ENCODE data around the gene MYL4. TPM values are rescaled to one million over a fixed set of nuclear protein-coding genes. Genes with fewer than 3 reads are reported as not detected.
"Not testable (repeated sequence)": the region's sequence is repeated elsewhere in the genome, so short reads cannot be mapped to it uniquely, and the experiment has no call there.

MYL4 gene
- total RNA-seq, 4 donors from 2014 or later = not detected

DNA sequence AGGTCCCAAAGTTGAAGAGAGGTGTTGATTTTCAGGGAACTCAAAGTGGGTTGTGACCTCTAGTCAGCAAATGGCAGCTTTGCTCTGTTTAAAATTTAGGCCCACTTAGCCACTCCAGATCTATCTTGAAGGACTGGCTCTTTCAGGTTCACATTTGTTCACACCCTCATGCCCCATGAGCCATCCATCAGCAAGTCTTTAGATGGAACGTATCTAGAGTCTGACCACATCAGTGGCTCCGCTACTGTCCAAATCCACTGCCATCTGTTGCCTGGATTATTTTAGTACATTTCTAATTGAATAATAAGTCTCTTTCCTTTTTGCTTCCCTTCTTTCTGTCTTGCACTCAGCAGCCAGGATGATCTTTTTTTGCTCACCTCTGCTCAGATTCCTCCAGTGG is 55.0 kb downstream of the MYL4 start:
- peaks cover 0 to 14% (median 14%) of the 10 kb centered on the region in 3 donors for H3K4me1 ChIP-seq
- intact Hi-C loops (cut with DNase I) = no loop called here
- H3K27me3 ChIP-seq = peaks cover 0 to 5% (median 0%) of the 10 kb centered on the region in 4 donors
- TF ChIP-seq, protein P1, sequence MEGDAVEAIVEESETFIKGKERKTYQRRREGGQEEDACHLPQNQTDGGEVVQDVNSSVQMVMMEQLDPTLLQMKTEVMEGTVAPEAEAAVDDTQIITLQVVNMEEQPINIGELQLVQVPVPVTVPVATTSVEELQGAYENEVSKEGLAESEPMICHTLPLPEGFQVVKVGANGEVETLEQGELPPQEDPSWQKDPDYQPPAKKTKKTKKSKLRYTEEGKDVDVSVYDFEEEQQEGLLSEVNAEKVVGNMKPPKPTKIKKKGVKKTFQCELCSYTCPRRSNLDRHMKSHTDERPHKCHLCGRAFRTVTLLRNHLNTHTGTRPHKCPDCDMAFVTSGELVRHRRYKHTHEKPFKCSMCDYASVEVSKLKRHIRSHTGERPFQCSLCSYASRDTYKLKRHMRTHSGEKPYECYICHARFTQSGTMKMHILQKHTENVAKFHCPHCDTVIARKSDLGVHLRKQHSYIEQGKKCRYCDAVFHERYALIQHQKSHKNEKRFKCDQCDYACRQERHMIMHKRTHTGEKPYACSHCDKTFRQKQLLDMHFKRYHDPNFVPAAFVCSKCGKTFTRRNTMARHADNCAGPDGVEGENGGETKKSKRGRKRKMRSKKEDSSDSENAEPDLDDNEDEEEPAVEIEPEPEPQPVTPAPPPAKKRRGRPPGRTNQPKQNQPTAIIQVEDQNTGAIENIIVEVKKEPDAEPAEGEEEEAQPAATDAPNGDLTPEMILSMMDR (IDR thresholded peaks at IDR 0.05) = no peak
- TF ChIP-seq POLR2A (IDR thresholded peaks at IDR 0.05) = no peak
- no peak overlapping the region for H3K27ac ChIP-seq
- 89 to 96% methylated on average over 2 of the region's 2 CpGs for WGBS, 2 donors
- no peak overlapping the region for H3K4me3 ChIP-seq
- no peaks in the 10 kb centered on the region for H3K9me3 ChIP-seq
- no peaks in the 10 kb centered on the region for H3K36me3 ChIP-seq
- DNase-seq = no peak

DNA sequence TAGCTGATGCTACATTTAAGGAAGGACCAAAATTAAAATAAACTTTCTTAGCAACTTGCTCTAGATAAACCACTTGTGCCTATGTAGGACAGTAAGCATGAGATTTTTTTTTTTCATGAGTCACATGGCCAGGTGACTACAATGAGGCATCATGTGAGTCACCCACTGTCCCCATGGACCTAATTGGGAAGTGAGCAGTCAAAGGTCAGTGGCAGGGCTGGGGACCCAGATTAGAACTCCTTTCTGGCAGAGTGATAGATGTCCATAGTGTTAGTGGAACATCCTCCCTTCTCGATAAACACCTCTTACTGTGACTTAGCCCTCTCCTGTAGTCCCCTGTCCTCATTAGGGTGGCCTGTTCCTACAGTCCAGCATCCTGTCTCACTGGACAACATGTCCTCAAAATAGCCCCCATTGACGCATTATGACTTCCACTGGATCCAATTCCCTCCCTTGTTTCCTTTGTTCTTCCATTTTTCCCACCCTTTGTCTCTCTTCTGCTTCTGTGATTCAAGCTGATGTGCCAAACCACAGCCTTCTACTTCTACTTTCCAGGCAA is 56.9 kb downstream of the MYL4 start:
- WGBS, 2 donors = 65 to 88% methylated on average over 2 of the region's 2 CpGs
- Histone ChIP-seq H3K27me3 (peaks cover 0 to 5% (median 0%) of the 10 kb centered on the region in 4 donors), H3K27ac (peak overlapping the region in 1 of 4 donors; percentile 42), H3K4me3 (no peak overlapping the region), H3K36me3 (no peaks in the 10 kb centered on the region), H3K9me3 (no peaks in the 10 kb centered on the region), H3K4me1 (peaks cover 0 to 14% (median 14%) of the 10 kb centered on the region in 3 donors)
- intact Hi-C loops (cut with DNase I) = no loop called here
- TF ChIP-seq POLR2A (IDR thresholded peaks at IDR 0.05) = no peak
- TF ChIP-seq, protein P1 (IDR thresholded peaks at IDR 0.05) = no peak
- no peak for DNase-seq

DNA sequence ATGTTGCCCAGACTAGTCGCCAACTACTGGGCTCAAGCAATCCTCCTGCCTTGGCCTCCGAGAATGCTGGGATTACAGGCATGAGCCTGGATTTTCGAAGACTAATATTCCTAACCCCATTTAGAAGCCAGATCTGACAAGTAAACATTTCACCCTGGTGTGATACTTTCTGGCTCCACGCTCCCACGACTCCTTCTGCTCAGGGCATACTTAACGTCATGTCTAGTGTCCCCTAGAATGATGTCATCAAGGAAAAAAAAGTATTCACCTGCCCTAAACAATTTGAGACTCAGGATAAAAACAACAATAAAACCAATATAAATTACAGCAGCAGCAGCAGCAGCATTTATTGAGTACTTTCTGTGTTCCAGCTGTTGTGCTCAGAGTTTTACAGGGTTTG is 57.6 kb downstream of the MYL4 start:
- H3K4me3 ChIP-seq = no peak overlapping the region
- TF ChIP-seq, protein P1 (IDR thresholded peaks at IDR 0.05) = no peak
- no peak for TF ChIP-seq POLR2A (IDR thresholded peaks at IDR 0.05)
- no peak for DNase-seq
- H3K27ac ChIP-seq = peak overlapping the region in 1 of 4 donors; percentile 22
- no peaks in the 10 kb centered on the region for H3K9me3 ChIP-seq
- 72 to 75% methylated on average over 6 of the region's 6 CpGs for WGBS, 2 donors
- no peaks in the 10 kb centered on the region for H3K36me3 ChIP-seq
- peaks cover 0 to 14% (median 14%) of the 10 kb centered on the region in 3 donors for H3K4me1 ChIP-seq
- intact Hi-C loops (cut with DNase I) = no loop called here
- peaks cover 0 to 5% (median 0%) of the 10 kb centered on the region in 4 donors for H3K27me3 ChIP-seq

DNA sequence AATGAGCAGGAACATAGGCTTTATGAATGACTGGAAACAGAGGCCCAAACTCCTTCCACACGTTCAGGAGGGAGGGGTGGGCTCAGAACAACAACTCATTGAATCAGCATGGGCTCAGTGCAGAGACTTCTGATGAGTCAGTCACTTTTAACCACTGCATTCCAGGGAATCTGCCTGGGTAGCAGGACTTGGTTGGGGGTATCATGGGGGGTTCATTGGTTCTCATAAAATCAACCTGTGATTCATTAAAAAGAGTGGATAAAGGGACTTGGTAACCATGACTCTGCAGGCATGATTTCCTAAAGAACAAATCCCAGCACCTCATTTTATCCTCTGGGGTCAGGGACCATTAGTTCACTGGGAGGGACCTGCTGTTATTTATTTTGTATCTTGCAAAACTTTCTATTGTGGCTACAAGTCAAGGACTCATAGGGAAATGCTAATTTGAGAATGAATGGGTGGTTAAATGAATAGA is 58.2 kb downstream of the MYL4 start:
- H3K36me3 ChIP-seq = no peaks in the 10 kb centered on the region
- intact Hi-C loops (cut with DNase I) = no loop called here
- peaks cover 0 to under 1% (median 0%) of the 10 kb centered on the region in 4 donors for H3K27me3 ChIP-seq
- H3K27ac ChIP-seq = peak overlapping the region in 1 of 4 donors; percentile 22
- WGBS, 2 donors = 36% methylated on average over 1 of the region's 1 CpG; no CpG with 5 or more reads in 1 of the 2 donors
- TF ChIP-seq, protein P1 (IDR thresholded peaks at IDR 0.05) = no peak
- TF ChIP-seq POLR2A (IDR thresholded peaks at IDR 0.05) = no peak
- DNase-seq = no peak
- no peaks in the 10 kb centered on the region for H3K9me3 ChIP-seq
- H3K4me1 ChIP-seq = peaks cover 0 to 14% (median 14%) of the 10 kb centered on the region in 3 donors
- H3K4me3 ChIP-seq = no peak overlapping the region

DNA sequence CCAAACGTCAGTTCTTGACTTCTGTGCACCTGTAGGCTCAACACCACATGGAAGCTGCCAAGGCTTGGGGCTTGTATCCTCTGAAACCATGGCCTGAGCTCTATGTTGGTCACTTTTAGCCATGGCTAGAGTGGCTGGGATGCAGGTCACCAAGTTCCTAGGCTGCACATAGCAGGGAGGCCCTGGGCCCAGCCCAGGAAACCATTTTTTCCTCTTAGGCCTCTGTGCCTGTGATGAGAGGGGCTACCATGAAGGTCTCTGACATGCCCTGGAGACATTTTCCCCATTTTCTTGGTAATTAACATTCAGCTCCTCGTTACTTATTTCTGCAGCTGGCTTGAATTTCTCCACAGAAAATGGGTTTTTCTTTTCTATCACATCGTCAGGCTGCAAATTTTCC is 59.8 kb downstream of the MYL4 start:
- intact Hi-C loops (cut with DNase I); H3K27ac ChIP-seq; H3K36me3 ChIP-seq; H3K27me3 ChIP-seq; DNase-seq; H3K9me3 ChIP-seq; H3K4me3 ChIP-seq: not testable (repeated sequence)
- peaks cover 0 to 14% (median 14%) of the 10 kb centered on the region in 3 donors for H3K4me1 ChIP-seq
- 62 to 74% methylated on average over 2 to 3 of the region's 3 CpGs for WGBS, 2 donors

DNA sequence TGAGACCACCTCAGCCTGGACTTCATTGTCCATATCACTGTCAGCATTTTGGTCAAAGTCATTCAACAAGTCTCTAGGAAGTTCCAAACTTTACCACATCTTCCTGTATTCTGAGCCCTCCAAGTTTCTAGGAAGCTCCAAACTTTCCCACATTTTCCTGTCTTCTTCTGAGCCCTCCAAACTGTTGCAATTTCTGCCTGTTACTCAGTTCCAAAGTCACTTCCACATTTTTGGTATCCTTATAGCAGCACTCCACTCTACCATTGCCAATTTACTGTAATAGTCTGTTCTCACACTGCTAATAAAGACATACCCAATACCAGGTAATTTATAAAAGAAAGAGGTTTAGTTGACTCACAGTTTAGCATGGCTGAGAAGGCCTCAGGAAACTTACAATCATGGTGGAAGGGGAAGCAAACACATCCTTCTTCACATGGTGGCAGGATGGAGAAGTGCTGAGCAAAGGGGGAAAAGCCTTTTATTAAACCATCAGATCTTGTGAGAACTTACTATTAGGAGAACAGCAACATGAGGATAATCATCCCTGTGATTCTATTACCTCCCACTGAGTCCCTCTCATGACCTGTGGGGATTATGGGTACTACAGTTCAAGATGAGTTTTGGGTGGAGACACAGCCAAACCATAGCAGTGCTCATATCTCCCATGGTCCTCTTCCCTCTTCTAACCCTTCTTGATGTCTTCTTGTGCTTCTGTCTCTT is 60.6 kb downstream of the MYL4 start:
- H3K4me3 ChIP-seq; H3K9me3 ChIP-seq; H3K27me3 ChIP-seq; H3K36me3 ChIP-seq; intact Hi-C loops (cut with DNase I); H3K27ac ChIP-seq; DNase-seq: not testable (repeated sequence)
- peaks cover 0 to 18% (median 17%) of the 10 kb centered on the region in 3 donors for H3K4me1 ChIP-seq

Measured in esophagus squamous epithelium (tissue), 5 donors.